Colonic mucosa (tissue), 4 donors: ENCODE data around the gene NOTUM. TPM values are rescaled to one million over a fixed set of nuclear protein-coding genes. Genes with fewer than 3 reads are reported as not detected.

Source experiments
- DNase-seq: peaks from one replicate; pipeline ENCODE4 v3.0.0-alpha.2; 2020
- H3K27ac ChIP-seq: fragments of 200-600 bp; one replicate; pipeline ENCODE4 v1.8.0; 2021
- H3K27me3 ChIP-seq: fragments of 200-600 bp; one replicate; pipeline ENCODE4 v1.8.0; 2021
- H3K36me3 ChIP-seq: fragments of 200-600 bp; one replicate; pipeline ENCODE4 v1.8.0; 2021
- H3K4me1 ChIP-seq: fragments of 200-600 bp; one replicate; pipeline ENCODE4 v1.8.0; 2021; ENCODE audit warnings: mild to moderate bottlenecking
- H3K4me3 ChIP-seq: fragments of 200-600 bp; one replicate; pipeline ENCODE4 v1.8.0; 2021
- H3K9ac ChIP-seq, 2 donors: one replicate each; pipeline ENCODE4 v1.7.0; 2013; ENCODE audit warnings: control low read depth in 2 of 2, low read depth in 2 of 2, low read length in 2 of 2
- H3K9me3 ChIP-seq: fragments of 200-600 bp; one replicate; pipeline ENCODE4 v1.8.0; 2021
- intact Hi-C: fragments of 100-400 bp; cut with DNase I; formaldehyde crosslinking; loops from one replicate; pipeline ENCODE4 v1.14.1; 2022
- total RNA-seq, 2 donors: library from RNA; stranded (reverse); fragmentation: NEBNext Ultra II Directional in 1 of 2; extraction: Animal tissue kit (Norgen Biotek cat#: 25700) in 1 of 2; gene quantifications; one replicate each; pipeline ENCODE4 v1.2.1, GENCODE V29; 2021
- TF ChIP-seq, protein P1 (sequence below): fragments of 200-600 bp; IDR thresholded peaks from one replicate; pipeline ENCODE4 v1.8.0; 2022; ENCODE audit warnings: antibody characterized with exemption, mild to moderate bottlenecking
- donor health status: healthy.
- donor health status: DM: no; HTN: no; CAD: no.
- donor health status: DM: no; HTN: no; CAD: no.

Gene NOTUM
- total RNA-seq, 2 donors from 2014 or later, result 0.57 TPM; not detected in 1

DNA sequence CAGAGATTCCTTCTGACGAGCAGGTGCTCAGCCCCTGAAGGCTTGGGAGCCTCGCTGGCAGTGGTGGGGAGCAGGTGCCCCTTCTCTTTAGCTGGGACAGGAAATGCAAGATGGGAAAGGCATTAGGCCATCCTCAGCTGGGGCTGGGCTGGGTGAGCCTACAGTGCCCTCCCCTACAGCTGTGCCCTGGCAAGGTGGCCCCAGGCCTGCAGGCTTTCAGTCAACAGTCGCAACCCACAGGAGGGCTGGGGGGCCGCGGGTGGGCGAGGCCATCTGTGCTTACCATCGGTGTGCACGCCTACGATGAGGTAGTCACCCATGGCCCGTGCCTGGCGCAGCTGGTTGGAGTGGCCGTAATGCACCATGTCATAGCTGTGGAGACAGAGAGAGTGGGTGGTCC lies 51.8 kb downstream of the NOTUM start:
- peaks cover 10% of the 10 kb centered on the region for H3K36me3 ChIP-seq
- no peaks in the 10 kb centered on the region for H3K4me1 ChIP-seq
- H3K27me3 ChIP-seq, result no peaks in the 10 kb centered on the region
- TF ChIP-seq, protein P1, sequence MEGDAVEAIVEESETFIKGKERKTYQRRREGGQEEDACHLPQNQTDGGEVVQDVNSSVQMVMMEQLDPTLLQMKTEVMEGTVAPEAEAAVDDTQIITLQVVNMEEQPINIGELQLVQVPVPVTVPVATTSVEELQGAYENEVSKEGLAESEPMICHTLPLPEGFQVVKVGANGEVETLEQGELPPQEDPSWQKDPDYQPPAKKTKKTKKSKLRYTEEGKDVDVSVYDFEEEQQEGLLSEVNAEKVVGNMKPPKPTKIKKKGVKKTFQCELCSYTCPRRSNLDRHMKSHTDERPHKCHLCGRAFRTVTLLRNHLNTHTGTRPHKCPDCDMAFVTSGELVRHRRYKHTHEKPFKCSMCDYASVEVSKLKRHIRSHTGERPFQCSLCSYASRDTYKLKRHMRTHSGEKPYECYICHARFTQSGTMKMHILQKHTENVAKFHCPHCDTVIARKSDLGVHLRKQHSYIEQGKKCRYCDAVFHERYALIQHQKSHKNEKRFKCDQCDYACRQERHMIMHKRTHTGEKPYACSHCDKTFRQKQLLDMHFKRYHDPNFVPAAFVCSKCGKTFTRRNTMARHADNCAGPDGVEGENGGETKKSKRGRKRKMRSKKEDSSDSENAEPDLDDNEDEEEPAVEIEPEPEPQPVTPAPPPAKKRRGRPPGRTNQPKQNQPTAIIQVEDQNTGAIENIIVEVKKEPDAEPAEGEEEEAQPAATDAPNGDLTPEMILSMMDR, result no peak
- no peak overlapping the region for H3K4me3 ChIP-seq
- no peak overlapping the region for H3K27ac ChIP-seq
- intact Hi-C loops, result no loop called here
- no peaks in the 10 kb centered on the region for H3K9me3 ChIP-seq
- no peak overlapping the region for H3K9ac ChIP-seq
- no peak for DNase-seq

DNA sequence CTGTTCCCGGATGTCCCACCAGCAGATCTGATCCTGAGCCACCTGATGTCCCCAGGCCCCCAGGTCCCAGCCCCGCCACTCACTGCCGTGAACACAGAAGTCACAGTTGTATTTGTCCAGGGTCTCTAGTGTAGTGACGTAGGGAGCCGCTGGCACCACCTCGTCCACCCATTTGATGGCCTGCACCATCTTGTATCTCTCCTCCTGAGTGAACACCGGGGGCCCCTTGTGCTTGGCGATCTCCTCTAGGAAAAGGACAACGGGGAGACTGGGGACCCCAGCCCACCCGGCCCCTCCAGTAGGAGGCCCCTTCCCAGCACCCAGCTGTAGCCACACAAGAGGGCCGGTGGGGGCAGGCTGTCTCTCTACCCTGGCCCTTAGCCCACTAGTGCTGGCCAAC lies 52.2 kb downstream of the NOTUM start:
- intact Hi-C loops, result no loop called here
- Histone ChIP-seq H3K36me3 (peaks cover 6% of the 10 kb centered on the region), H3K9ac (no peak overlapping the region), H3K4me3 (no peak overlapping the region), H3K9me3 (no peaks in the 10 kb centered on the region), H3K27me3 (no peaks in the 10 kb centered on the region), H3K27ac (no peak overlapping the region), H3K4me1 (no peaks in the 10 kb centered on the region)
- DNase-seq, result no peak
- TF ChIP-seq, protein P1, result no peak

DNA sequence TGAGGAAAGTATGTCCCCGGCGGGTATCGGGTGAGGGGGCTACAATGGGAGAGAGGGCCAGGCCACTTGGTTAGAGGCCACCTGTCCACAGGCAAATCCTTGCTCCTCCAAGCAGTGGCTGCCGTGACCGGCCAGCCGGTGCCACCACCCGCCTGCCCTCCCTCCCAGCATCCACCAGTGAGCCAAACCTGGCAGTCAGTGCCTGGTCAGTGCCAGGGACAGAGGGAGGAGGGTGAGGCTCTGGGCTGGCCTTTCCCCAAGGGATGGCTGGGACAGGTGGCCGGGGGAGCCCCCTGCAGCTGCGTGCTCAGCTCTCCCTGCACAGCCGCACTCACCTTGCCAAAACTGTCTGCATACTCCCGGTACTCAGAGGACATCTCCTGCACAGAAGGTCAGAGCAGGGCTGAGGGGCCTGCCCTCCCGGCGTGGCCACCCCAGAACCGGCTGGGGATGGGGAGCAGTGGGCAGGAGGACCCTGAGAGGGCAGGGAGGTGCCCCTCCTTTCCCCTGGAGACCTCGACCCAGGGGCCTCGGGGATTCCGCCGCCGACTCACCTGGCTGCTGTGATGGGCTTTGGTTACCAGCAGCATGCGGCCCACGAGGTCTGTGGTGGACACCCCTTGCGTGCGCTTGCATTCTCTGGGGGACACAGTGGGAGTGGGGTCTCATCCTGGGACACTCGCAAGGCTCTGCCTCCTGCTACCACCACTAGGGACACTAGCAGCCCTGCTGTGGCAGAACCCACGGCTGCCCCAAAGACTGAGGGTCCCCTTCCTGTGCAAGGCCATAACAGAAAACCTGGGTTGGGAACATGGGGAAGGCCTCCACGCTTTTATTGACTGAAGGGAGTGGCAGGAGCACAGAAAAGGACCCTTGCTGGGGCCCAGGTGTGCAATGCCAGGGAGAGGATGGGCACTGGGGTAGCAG lies 53.5 kb downstream of the NOTUM start:
- Histone ChIP-seq H3K27me3 (no peaks in the 10 kb centered on the region), H3K9me3 (no peaks in the 10 kb centered on the region), H3K9ac (no peak overlapping the region), H3K4me1 (no peaks in the 10 kb centered on the region), H3K27ac (no peak overlapping the region), H3K4me3 (no peak overlapping the region), H3K36me3 (no peaks in the 10 kb centered on the region)
- intact Hi-C loops, result no loop called here
- TF ChIP-seq, protein P1, result no peak
- no peak for DNase-seq

DNA sequence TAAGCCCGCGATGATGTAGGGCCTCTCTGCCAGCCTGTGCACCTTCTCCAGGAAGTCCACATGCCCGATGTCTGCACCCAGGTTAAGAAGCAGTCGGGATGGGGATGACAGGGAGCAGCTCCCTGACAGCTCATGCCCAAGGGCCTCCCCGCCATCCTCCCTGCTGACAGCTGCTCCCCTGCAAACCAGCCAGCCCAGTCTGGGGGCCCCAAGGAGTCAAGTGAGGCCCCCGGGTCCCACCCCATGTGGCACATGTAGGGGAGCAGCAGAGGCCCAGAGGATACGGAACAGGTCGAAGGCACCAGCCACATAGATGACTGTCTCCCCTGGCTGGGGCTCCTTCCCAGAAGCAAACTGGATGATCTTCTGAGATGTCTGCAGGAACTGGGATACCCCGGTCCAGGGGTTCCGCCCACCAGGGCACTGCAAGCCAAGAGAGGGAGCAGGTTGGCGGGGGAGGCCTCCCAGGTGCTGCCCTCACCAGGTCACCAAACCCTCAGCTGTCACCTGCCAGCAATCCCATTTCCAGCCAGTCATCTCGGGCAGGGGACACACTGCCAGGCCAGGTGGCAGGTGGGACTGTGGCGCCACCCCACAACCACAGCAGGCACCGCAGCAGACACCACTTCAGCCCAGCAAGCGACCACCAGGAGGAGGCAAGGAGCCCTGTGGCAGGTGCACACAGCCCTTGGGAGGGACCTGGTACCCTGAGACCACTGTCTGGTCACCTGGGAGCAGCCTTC lies 54.3 kb downstream of the NOTUM start:
- Histone ChIP-seq H3K4me1 (no peaks in the 10 kb centered on the region), H3K27ac (no peak overlapping the region), H3K9me3 (no peaks in the 10 kb centered on the region), H3K27me3 (peaks cover 3% of the 10 kb centered on the region), H3K36me3 (no peaks in the 10 kb centered on the region), H3K4me3 (no peak overlapping the region), H3K9ac (no peak overlapping the region)
- no peak for DNase-seq
- TF ChIP-seq, protein P1, result no peak
- intact Hi-C loops, result no loop called here

DNA sequence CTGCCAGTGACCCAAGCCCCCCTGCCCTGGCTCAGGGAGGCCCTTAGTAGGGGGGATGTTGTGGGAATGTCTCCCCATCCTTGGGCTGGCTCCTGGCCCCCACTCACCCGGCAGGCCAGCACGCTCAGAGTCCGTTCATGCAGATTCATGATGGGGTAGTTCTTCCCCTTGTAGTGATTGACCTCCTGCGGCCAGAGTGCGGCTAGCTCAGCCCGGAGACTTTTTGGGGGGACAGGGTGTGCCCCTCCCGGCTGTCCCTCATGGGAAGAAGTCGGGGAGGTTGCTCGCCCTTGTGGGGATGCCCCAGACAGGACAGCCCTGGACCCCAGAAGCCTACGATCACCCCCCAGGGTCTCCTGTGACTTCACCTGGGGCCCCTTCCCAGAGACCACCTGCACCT lies 55.0 kb downstream of the NOTUM start:
- intact Hi-C loops, result no loop called here
- Histone ChIP-seq H3K27ac (no peak overlapping the region), H3K4me3 (no peak overlapping the region), H3K36me3 (no peaks in the 10 kb centered on the region), H3K27me3 (peaks cover 4% of the 10 kb centered on the region), H3K9ac (no peak overlapping the region), H3K4me1 (no peaks in the 10 kb centered on the region), H3K9me3 (no peaks in the 10 kb centered on the region)
- TF ChIP-seq, protein P1, result no peak
- DNase-seq, result no peak
